H1 (cell line): Measurements from ENCODE around the gene SEC22C. TPM values are rescaled to one million over a fixed set of nuclear protein-coding genes. Genes with fewer than 3 reads are reported as not detected.

Experiments used
- ASH2L ChIP-seq: fragments of 200-600, 300-600 bp; sonication (generic); IDR thresholded peaks from one replicate; pipeline ENCODE4 v1.7.1; 2017; ENCODE audit warnings: low read length
- CBX5 ChIP-seq: fragments of 300-800, 300-1000 bp; sonication (generic); IDR thresholded peaks from 2 replicates; pipeline ENCODE4 v1.7.1; 2016; ENCODE audit warnings: antibody characterized with exemption, low read length, low read depth
- CBX8 ChIP-seq: fragments of 300-800, 300-1000 bp; sonication (generic); IDR thresholded peaks from 2 replicates; pipeline ENCODE4 v1.7.1; 2016; ENCODE audit warnings: low read depth, low read length, borderline replicate concordance
- CHD1 ChIP-seq: IDR thresholded peaks from 2 replicates; pipeline ENCODE4 v1.6.1; 2012; ENCODE audit warnings: low read depth, low read length, improper control_type of control experiment
- CREB1 ChIP-seq: IDR thresholded peaks from 2 replicates; pipeline ENCODE4 v1.6.1; 2012; ENCODE audit warnings: inconsistent platforms
- EZH2 ChIP-seq: fragments of 200-600 bp; sonication (generic); IDR thresholded peaks from 2 replicates; pipeline ENCODE4 v1.7.1; 2012; ENCODE audit warnings: low read depth, mild to moderate bottlenecking, moderate library complexity, low read length, inconsistent platforms; ENCODE audit not compliant: severe bottlenecking
- MAFK ChIP-seq: IDR thresholded peaks from 2 replicates; pipeline ENCODE4 v1.6.1; 2012; ENCODE audit warnings: low read depth, mild to moderate bottlenecking, improper control_type of control experiment, low read length
- SP2 ChIP-seq: IDR thresholded peaks from 2 replicates; pipeline ENCODE4 v1.6.1; 2012; ENCODE audit warnings: mild to moderate bottlenecking, low read length, inconsistent platforms
- YY1 ChIP-seq: IDR thresholded peaks from 2 replicates; pipeline ENCODE4 v1.6.1; 2011; ENCODE audit warnings: low read depth, mild to moderate bottlenecking, low read length
- ZNF274 ChIP-seq: IDR thresholded peaks from 2 replicates; pipeline ENCODE4 v1.7.0; 2012; ENCODE audit warnings: low read length, borderline replicate concordance; ENCODE audit errors: extremely low read depth
- polyA plus RNA-seq, 7 experiments: library from polyadenylated mRNA; depleted of rRNA in 3 of 7; stranded (reverse) in 5 of 7; unstranded in 2 of 7; fragments of >200 nt in 5 of 7; fragments of 200-250 nt in 2 of 7; gene quantifications; 1 replicate in 5 of 7; 2 replicates in 1 of 7; 4 replicates in 1 of 7; pipeline versions ENCODE4 v1.2.1 to v1.2.3, GENCODE V29; 2011 to 2013; ENCODE audit warnings: missing spikeins in 2 of 7, mixed read lengths in 2 of 7
- total RNA-seq: library from RNA; stranded (reverse); fragmentation: NEBNext Ultra II Directional; extraction: Animal tissue kit (Norgen Biotek cat#: 25700); gene quantifications from 2 replicates; pipeline ENCODE4 v1.2.1, GENCODE V29; 2021
- TF ChIP-seq, protein P1 (sequence below): fragments of 300-600 bp; sonication (generic); IDR thresholded peaks from 2 replicates; pipeline ENCODE4 v1.7.1; 2012; ENCODE audit warnings: low read length, moderate library complexity, mild to moderate bottlenecking, inconsistent platforms; ENCODE audit not compliant: insufficient replicate concordance

Gene SEC22C
- total and polyA plus RNA-seq, 2 of the 8 experiments (the other 6 are each of a cell fraction or from before 2014, with no cell fraction given): 23.4 to 38.3 TPM

DNA sequence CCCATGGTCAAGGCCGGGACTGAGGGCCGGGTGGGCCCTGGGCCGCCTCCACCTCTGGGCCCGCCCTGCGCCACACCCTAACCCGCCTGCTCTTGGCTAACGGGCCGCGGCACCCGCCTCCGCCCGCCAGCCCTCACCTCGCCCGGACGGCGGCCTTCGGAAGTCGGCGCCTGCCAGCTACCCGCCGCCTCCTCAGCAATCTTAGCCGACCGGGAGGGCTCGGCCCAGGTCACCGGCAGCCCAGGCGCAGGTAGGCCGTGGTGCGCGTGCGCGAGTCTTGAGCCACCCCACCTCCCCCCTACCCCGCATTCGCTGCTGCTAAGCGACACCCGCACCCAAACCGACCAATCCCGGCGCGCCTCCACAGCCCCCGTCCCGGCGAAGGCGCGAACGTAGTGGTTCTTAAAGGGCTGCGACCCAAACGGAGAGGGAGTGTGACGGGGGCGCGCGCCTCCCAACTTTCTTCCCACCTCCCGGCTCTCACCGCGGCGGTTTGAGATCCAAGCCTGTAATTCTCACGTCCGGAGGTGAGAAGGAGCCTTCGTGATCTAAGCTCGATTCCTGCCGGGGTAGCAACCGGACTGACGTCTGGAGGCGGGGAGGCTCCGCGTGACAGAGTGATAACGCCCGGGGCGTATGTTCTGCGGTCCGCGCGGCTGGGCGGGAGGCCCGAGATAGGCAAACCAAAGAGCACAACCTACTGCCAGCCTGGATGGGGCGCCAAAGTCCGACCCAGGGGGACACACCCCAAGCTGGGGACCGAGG is at the start of gene SEC22C (continued):
- TF ChIP-seq, protein P1, sequence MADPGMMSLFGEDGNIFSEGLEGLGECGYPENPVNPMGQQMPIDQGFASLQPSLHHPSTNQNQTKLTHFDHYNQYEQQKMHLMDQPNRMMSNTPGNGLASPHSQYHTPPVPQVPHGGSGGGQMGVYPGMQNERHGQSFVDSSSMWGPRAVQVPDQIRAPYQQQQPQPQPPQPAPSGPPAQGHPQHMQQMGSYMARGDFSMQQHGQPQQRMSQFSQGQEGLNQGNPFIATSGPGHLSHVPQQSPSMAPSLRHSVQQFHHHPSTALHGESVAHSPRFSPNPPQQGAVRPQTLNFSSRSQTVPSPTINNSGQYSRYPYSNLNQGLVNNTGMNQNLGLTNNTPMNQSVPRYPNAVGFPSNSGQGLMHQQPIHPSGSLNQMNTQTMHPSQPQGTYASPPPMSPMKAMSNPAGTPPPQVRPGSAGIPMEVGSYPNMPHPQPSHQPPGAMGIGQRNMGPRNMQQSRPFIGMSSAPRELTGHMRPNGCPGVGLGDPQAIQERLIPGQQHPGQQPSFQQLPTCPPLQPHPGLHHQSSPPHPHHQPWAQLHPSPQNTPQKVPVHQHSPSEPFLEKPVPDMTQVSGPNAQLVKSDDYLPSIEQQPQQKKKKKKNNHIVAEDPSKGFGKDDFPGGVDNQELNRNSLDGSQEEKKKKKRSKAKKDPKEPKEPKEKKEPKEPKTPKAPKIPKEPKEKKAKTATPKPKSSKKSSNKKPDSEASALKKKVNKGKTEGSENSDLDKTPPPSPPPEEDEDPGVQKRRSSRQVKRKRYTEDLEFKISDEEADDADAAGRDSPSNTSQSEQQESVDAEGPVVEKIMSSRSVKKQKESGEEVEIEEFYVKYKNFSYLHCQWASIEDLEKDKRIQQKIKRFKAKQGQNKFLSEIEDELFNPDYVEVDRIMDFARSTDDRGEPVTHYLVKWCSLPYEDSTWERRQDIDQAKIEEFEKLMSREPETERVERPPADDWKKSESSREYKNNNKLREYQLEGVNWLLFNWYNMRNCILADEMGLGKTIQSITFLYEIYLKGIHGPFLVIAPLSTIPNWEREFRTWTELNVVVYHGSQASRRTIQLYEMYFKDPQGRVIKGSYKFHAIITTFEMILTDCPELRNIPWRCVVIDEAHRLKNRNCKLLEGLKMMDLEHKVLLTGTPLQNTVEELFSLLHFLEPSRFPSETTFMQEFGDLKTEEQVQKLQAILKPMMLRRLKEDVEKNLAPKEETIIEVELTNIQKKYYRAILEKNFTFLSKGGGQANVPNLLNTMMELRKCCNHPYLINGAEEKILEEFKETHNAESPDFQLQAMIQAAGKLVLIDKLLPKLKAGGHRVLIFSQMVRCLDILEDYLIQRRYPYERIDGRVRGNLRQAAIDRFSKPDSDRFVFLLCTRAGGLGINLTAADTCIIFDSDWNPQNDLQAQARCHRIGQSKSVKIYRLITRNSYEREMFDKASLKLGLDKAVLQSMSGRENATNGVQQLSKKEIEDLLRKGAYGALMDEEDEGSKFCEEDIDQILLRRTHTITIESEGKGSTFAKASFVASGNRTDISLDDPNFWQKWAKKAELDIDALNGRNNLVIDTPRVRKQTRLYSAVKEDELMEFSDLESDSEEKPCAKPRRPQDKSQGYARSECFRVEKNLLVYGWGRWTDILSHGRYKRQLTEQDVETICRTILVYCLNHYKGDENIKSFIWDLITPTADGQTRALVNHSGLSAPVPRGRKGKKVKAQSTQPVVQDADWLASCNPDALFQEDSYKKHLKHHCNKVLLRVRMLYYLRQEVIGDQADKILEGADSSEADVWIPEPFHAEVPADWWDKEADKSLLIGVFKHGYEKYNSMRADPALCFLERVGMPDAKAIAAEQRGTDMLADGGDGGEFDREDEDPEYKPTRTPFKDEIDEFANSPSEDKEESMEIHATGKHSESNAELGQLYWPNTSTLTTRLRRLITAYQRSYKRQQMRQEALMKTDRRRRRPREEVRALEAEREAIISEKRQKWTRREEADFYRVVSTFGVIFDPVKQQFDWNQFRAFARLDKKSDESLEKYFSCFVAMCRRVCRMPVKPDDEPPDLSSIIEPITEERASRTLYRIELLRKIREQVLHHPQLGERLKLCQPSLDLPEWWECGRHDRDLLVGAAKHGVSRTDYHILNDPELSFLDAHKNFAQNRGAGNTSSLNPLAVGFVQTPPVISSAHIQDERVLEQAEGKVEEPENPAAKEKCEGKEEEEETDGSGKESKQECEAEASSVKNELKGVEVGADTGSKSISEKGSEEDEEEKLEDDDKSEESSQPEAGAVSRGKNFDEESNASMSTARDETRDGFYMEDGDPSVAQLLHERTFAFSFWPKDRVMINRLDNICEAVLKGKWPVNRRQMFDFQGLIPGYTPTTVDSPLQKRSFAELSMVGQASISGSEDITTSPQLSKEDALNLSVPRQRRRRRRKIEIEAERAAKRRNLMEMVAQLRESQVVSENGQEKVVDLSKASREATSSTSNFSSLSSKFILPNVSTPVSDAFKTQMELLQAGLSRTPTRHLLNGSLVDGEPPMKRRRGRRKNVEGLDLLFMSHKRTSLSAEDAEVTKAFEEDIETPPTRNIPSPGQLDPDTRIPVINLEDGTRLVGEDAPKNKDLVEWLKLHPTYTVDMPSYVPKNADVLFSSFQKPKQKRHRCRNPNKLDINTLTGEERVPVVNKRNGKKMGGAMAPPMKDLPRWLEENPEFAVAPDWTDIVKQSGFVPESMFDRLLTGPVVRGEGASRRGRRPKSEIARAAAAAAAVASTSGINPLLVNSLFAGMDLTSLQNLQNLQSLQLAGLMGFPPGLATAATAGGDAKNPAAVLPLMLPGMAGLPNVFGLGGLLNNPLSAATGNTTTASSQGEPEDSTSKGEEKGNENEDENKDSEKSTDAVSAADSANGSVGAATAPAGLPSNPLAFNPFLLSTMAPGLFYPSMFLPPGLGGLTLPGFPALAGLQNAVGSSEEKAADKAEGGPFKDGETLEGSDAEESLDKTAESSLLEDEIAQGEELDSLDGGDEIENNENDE: no peak
- TF ChIP-seq EZH2 (no peak), CREB1 (peak; percentile 76), CBX5 (no peak), CBX8 (no peak), YY1 (0 out of 2 replicates have a peak, but pooled peaks have one; percentile 1), SP2 (no peak), MAFK (no peak), CHD1 (no peak), ASH2L (peak; percentile 96), ZNF274 (no peak)
